Measurements from ENCODE around the gene PREX1.
A peak's percentile ranks its signal among the peaks of the same experiment; 100 is the strongest.

PREX1 gene

DNA sequence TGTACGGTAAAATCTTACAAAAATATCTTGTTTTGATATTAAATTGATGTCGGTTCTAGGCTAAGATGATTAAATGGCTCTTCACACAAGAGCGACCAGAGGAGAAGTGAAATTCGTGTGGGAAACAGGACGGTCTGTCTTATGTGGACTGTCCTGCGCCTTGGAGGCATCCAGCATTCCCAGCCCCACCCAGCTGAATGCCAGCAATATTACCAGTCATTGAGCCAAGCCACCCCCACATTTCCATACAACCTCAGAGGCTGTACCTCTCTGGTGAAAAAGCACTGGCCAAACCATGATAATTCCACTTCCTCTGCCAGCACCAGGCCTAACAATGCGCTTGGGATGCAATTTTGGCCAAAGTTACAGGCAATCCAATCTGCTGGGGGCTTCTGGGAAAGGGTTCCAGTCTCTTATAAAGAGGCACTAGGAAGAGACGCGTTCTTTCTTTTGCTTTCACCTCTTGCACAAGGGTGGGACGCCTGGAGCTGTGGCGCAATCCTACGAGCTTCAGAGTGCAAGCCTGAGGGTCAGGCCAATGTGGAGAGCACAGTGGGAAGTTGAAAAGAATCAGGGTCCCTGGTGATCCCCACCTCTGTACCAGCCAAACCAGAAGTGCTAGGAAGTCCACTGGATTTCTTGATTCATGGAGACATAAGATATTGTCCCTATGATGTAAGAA is 213.1 kb downstream of the PREX1 start:
- peak; percentile 68 for DNase-seq

- DNase-seq = no peak
These were observed 213.9 kb downstream of the PREX1 start for GRCh38 chr20:48613926-48614325.

- DNase-seq = no peak
These were observed 215.5 kb downstream of the PREX1 start for GRCh38 chr20:48612335-48612734.

GRCh38 chr20:48610996-48611395 is 216.8 kb downstream of the PREX1 start:
- no peak for DNase-seq

DNA sequence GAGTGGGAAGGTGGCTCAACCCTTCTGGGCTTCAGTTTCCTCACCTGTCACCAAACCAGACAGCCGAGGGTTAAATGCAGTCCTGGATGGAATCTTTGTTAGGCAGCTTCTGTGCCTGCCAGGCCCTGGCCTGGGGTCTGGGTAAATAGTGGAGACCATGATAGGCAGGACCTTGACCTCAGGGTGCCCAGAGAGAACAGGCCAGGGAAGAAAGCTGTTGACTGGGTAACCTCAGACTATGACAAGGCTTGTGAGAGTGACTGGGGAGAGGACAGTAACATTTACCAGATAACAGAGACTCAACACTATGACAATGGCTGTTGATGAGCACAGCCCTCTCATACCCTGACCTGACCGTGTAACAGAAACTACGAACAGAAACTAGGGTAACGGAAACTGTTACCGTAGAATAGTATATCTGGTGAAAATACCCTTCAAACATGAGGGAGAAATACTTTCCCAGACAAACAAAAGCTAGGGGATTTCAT is 218.3 kb downstream of the PREX1 start:
- no peak for DNase-seq

DNA sequence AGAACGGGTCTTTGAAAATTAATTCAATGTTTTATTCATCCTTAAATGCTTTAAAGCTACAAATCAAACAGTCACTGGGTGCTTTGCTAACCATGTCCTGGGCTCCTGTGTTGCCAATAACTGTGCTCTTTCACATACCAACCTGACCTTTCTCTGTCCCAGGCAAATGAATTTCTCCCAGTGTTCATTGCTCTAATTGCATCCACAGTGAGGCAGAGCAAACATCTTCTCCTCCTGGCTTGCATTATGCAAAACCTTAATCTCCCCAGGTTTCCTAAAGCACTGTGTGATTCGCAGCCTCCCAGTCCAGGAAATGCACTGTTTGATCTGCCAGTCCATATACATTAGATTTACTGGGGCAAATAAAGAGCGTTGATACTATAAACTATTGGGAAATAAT is 219.0 kb downstream of the PREX1 start:
- DNase-seq = no peak

DNA sequence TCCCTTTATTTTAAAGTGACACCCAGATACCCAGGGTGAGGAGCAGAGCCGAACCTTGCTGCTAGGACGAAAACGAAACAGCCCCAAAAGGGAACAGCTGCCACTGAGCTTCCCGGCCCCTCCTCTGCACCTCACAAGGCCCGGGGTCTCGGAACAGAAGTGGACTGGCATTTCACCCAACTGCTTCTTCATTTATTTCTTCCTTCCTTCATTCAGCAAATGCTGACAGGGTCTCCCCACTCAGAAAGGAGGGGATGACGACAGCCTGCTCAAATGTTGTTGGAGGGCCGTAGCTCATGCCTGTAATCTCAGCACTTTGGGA is 220.3 kb downstream of the PREX1 start:
- DNase-seq = no peak

GRCh38 chr20:48606841-48607543 is 220.8 kb downstream of the PREX1 start:
- no peak for DNase-seq

- DNase-seq = no peak
These were observed 221.5 kb downstream of the PREX1 start for GRCh38 chr20:48606172-48606840.

DNA sequence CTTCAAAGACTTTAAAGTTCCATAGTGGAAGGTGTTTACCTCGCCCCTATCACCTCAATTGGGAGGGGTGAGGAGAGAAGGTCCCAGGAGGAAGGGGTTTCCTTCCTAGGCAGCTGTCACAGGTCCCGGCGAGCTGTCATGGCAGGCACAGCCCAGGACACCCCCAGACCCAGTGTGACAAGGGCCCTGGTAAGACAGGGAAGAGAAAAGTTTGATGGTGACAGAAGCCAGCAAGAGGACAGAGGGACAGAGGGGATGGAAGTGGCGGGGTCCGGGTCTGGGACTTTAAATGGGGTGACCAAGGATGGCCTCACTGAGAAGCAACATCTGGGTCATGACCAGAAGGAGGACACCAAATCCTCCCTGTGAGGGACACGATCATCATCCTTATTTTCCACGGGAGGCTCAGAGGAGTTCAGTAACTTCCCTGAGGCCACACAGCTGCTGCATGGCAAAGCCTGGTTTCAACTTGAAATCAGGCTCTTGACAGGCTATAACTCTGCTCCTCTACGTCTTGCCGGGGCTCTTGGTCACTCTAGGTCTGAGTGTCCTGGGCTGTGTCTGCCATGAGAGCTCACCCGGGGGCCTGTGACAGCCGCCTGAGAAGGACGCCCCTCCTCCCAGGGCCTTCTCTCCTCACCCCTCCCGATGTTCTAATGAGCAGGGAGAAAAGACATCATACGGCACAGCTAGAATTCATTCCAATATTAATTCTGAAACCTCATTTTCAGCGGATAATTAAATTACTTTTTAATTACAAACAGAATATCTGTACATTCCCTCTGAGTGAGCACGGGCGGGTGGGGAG is 222.2 kb downstream of the PREX1 start:
- no peak for DNase-seq

GRCh38 chr20:48604936-48605335 is 222.9 kb downstream of the PREX1 start:
- no peak for DNase-seq

GRCh38 chr20:48604426-48604825 is 223.4 kb downstream of the PREX1 start:
- DNase-seq = no peak

DNA sequence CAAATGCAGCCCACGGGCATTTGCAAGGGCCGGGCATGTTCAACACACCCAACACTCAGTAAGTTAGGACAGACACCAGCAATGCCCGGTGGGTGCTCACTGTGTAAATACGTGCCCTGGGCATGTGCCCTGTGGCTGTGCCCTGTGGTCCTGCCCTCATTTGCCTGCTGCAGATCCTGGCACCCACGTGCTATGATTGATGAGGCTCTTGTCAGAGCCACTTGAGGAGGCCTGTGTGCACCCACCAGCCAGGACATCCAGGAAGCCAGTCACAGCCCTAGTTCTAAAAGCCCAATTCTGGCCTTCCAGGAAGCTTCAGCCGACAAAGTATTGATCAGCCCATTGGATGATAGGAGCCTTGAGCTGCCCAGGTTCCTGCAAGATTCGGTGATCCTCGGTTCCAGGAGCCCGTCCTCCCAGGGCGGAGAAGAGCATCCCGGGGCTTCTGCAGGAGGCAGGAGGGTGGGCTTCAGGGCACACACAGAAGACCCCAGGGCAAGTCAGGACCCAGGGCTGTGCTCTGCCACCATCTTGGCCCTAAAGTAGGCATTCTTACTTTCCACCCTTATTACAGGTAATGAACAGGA is 223.9 kb downstream of the PREX1 start:
- no peak for DNase-seq

GRCh38 chr20:48603116-48603818 is 224.5 kb downstream of the PREX1 start:
- peak; percentile 93 for DNase-seq

GRCh38 chr20:48601798-48602197 is 226.0 kb downstream of the PREX1 start:
- no peak for DNase-seq

GRCh38 chr20:48600470-48600945 is 227.3 kb downstream of the PREX1 start:
- DNase-seq = no peak

GRCh38 chr20:48599748-48600469 is 227.9 kb downstream of the PREX1 start:
- DNase-seq = no peak

DNA sequence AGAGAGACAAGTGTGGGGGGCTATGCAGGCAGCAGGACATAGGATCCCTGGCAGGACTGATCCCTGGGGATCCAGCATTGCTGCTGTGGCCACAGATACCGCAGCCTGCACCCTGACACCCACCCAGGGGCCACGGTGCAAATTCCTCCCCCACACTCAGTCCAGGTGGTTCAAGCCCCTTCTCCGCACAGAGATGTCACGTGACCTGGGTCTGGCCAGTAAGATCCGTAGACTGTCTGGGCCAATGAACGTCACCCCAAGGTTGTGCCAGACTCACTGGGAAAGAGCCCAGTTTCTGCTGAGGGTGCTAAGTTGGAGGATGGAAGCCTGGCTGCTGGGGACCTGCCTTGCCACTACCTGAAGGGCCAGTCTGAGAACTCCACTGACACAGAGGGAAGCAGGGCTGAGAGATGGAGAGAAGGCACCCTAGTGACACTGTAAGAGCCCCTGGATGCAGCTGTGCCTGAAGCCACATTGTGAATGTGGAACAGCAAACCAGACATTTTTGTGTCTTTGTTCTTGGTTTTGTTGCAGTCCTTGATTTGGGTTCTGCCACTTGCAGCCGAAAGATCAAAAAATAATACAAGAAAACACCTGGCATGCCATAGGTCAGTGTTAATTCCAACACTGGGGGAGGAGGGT is 228.6 kb downstream of the PREX1 start:
- no peak for DNase-seq

DNA sequence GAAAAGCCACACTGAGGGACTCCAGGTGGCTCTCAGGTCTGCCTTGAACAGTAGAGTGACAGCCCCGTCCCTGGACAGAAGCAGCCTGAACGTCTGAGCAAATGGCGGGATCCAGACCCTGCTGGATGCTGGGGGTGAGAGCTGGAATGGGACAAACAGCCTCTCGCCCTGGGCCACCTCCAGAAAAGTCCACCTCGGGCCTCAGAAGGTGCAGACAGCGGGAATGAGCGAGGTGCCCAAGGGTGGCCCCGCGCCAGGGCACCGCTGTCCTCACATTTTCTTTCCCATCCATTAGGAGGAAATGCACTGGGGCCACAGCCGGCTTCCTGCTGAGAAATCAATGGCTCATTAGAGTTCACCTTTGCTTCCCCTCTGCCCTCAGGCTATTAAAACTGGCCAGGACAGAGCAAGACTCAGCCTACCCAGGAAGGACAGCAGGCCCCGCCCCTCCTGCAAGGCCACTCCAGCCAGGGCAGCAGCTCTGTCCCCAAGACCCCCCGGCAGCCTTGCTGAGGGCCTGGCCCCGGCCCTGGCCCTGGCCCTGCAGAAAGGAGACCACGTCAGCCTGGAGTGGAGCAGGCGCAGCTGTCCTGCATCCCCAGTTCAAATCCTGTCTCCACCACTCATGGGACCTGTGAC is 229.4 kb downstream of the PREX1 start:
- DNase-seq = peak; percentile 81
